HFFc6 (cell line): ENCODE data around the gene DOCK2. TPM values are rescaled to one million over a fixed set of nuclear protein-coding genes. Genes with fewer than 3 reads are reported as not detected.

Experiments
- DNase-seq: peaks from one replicate; pipeline ENCODE4 v3.0.0-alpha.2; 2018
- H3K27ac Mint-ChIP-seq: 2 replicates; pipeline ENCODE4 v1.8.0; 2020; ENCODE audit warnings: mild to moderate bottlenecking, mixed read lengths
- H3K27me3 Mint-ChIP-seq: 2 replicates; pipeline ENCODE4 v1.8.0; 2021; ENCODE audit warnings: mild to moderate bottlenecking, moderate library complexity, mixed read lengths; ENCODE audit not compliant: insufficient read depth
- H3K36me3 Mint-ChIP-seq: 2 replicates; pipeline ENCODE4 v1.8.0; 2021; ENCODE audit warnings: low read depth, mixed read lengths
- H3K4me1 Mint-ChIP-seq: 2 replicates; pipeline ENCODE4 v1.8.0; 2020; ENCODE audit warnings: low read depth, mixed read lengths
- H3K4me3 Mint-ChIP-seq: 2 replicates; pipeline ENCODE4 v1.8.0; 2020; ENCODE audit warnings: mild to moderate bottlenecking, moderate library complexity, mixed read lengths
- H3K9me3 Mint-ChIP-seq: 2 replicates; pipeline ENCODE4 v1.8.0; 2020; ENCODE audit warnings: mild to moderate bottlenecking, mixed read lengths
- total RNA-seq, 6 experiments: library from RNA; stranded (reverse); fragmentation: NEBNext Ultra II Directional; extraction: Animal tissue kit (Norgen Biotek cat#: 25700); gene quantifications; 2 replicates in 1 of 6; 3 replicates in 5 of 6; pipeline ENCODE4 v1.2.3, GENCODE V29; 2021
- TF ChIP-seq, protein P1 (sequence below): fragments of 200-600 bp; sonication (generic); IDR thresholded peaks from 2 replicates; pipeline ENCODE4 v1.5.0; 2021; ENCODE audit warnings: antibody characterized with exemption, mild to moderate bottlenecking

Gene DOCK2
- total RNA-seq, 6 experiments from 2014 or later = 1.4 to 6.5 (median 3.0) TPM

GRCh38 chr5:170020423-170020822, 383.3 kb downstream of the DOCK2 start:
- no peaks in the 10 kb centered on the region for H3K9me3 Mint-ChIP-seq
- TF ChIP-seq, protein P1, sequence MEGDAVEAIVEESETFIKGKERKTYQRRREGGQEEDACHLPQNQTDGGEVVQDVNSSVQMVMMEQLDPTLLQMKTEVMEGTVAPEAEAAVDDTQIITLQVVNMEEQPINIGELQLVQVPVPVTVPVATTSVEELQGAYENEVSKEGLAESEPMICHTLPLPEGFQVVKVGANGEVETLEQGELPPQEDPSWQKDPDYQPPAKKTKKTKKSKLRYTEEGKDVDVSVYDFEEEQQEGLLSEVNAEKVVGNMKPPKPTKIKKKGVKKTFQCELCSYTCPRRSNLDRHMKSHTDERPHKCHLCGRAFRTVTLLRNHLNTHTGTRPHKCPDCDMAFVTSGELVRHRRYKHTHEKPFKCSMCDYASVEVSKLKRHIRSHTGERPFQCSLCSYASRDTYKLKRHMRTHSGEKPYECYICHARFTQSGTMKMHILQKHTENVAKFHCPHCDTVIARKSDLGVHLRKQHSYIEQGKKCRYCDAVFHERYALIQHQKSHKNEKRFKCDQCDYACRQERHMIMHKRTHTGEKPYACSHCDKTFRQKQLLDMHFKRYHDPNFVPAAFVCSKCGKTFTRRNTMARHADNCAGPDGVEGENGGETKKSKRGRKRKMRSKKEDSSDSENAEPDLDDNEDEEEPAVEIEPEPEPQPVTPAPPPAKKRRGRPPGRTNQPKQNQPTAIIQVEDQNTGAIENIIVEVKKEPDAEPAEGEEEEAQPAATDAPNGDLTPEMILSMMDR = no peak
- no peak for DNase-seq
- H3K36me3 Mint-ChIP-seq = no peaks in the 10 kb centered on the region
- H3K4me3 Mint-ChIP-seq = no peak overlapping the region
- no peaks in the 10 kb centered on the region for H3K4me1 Mint-ChIP-seq
- H3K27me3 Mint-ChIP-seq = peaks cover 13% of the 10 kb centered on the region
- H3K27ac Mint-ChIP-seq = no peak overlapping the region

- Mint-ChIP-seq H3K27ac (no peak overlapping the region), H3K9me3 (no peaks in the 10 kb centered on the region), H3K4me3 (no peak overlapping the region), H3K36me3 (no peaks in the 10 kb centered on the region), H3K27me3 (peaks cover 13% of the 10 kb centered on the region), H3K4me1 (no peaks in the 10 kb centered on the region)
- no peak for DNase-seq
- TF ChIP-seq, protein P1 = no peak
These were observed 384.4 kb downstream of the DOCK2 start for GRCh38 chr5:170021506-170021905.

- no peaks in the 10 kb centered on the region; the same call in 1 of the 2 replicates for H3K4me1 Mint-ChIP-seq
- no peak for DNase-seq
- H3K4me3 Mint-ChIP-seq = no peak overlapping the region
- H3K27me3 Mint-ChIP-seq = peaks cover 6% of the 10 kb centered on the region
- no peaks in the 10 kb centered on the region for H3K36me3 Mint-ChIP-seq
- TF ChIP-seq, protein P1 = no peak
- no peak overlapping the region for H3K27ac Mint-ChIP-seq
- no peaks in the 10 kb centered on the region for H3K9me3 Mint-ChIP-seq
These were observed 388.8 kb downstream of the DOCK2 start for GRCh38 chr5:170025853-170026252.

DNA sequence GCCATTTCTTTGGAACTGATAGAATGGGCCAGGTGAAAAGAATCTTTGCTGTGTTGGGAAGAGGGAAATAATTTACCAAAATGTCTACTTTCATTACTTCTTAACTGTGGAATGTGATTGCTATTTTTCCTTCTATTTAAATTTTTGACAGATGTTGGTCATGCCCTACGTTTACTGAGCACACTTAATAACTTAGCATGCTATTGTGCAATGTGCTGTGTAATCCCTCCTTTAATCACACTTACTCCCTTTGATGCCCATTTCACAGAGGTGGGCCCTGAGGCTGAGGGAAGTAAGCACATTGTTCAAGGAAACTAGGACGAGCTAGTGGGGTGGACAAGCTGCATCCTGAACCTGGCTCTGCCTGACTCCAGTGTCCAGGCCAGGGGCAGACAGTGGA, 391.0 kb downstream of the DOCK2 start:
- peaks cover 4% of the 10 kb centered on the region for H3K27me3 Mint-ChIP-seq
- DNase-seq = no peak

DNA sequence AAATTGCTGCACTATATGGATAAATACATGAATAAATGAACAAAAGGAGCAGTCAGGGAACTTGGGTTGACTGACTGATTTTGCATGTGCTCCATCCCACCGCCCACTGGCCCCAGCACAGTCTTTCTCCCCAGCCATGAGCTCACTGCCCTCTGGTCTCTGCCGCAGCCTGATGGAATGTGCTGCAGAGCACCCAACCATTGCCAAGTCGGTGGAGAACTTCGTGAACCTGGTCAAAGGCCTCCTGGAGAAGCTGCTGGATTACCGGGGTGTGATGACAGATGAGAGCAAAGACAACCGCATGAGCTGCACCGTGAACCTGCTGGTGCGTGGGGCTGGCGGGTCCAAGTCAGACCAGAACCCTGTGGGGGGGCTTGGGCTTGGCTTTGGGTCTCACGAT, 397.2 kb downstream of the DOCK2 start:
- Mint-ChIP-seq H3K4me1 (no peaks in the 10 kb centered on the region), H3K27me3 (peaks cover 6% of the 10 kb centered on the region), H3K36me3 (no peaks in the 10 kb centered on the region), H3K4me3 (no peak overlapping the region), H3K27ac (no peak overlapping the region), H3K9me3 (no peaks in the 10 kb centered on the region)
- DNase-seq = no peak
- TF ChIP-seq, protein P1 = no peak

More for the DNA sequence above, 391.0 kb downstream of the DOCK2 start:
- no peaks in the 10 kb centered on the region; the same call in 1 of the 2 replicates for H3K4me1 Mint-ChIP-seq
- no peak overlapping the region; the same call in 1 of the 2 replicates for H3K4me3 Mint-ChIP-seq
- no peak overlapping the region for H3K27ac Mint-ChIP-seq
- TF ChIP-seq, protein P1 = no peak
- no peaks in the 10 kb centered on the region for H3K9me3 Mint-ChIP-seq
- no peaks in the 10 kb centered on the region for H3K36me3 Mint-ChIP-seq

DNA sequence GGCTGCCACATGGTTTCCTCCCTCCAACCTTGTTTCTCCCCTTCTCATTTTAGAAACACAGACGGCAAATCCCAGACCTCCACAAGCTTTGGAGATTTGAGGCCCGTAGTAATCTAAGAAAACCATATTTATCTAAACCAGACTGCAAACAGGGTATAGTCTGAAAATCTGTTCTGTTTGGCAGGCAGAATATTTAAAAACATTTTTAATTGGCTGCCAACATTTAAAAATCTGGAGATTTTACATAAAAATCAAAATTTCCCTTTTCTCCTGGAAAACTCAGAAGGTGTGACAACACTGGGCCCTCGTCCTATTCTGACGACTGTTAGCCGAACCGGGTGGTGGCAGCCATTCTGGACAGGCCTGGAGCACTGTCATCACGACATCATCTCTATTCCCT, 401.2 kb downstream of the DOCK2 start:
- H3K9me3 Mint-ChIP-seq = no peaks in the 10 kb centered on the region
- no peaks in the 10 kb centered on the region for H3K36me3 Mint-ChIP-seq
- H3K4me3 Mint-ChIP-seq = no peak overlapping the region
- no peak for DNase-seq
- TF ChIP-seq, protein P1 = no peak
- H3K27ac Mint-ChIP-seq = no peak overlapping the region
- peaks cover 10% of the 10 kb centered on the region for H3K27me3 Mint-ChIP-seq
- no peaks in the 10 kb centered on the region for H3K4me1 Mint-ChIP-seq
